Measurements from ENCODE around the gene PRKCE.

Gene PRKCE

GRCh38 chr2:45729753-45730512, 78.5 kb downstream of the PRKCE start:
- no peak for DNase-seq

GRCh38 chr2:45731141-45731540, 79.7 kb downstream of the PRKCE start:
- no peak for DNase-seq

GRCh38 chr2:45732436-45732835, 81.0 kb downstream of the PRKCE start:
- no peak for DNase-seq

- no peak for DNase-seq
These were observed 81.5 kb downstream of the PRKCE start for GRCh38 chr2:45732946-45733345.

- no peak for DNase-seq
These were observed 82.9 kb downstream of the PRKCE start for GRCh38 chr2:45734336-45734735.

GRCh38 chr2:45734952-45735351, 83.5 kb downstream of the PRKCE start:
- no peak for DNase-seq

- no peak for DNase-seq
These were observed 85.6 kb downstream of the PRKCE start for GRCh38 chr2:45736757-45737704.

GRCh38 chr2:45739796-45740485, 88.5 kb downstream of the PRKCE start:
- DNase-seq = no peak

GRCh38 chr2:45741161-45741850, 89.8 kb downstream of the PRKCE start:
- DNase-seq = no peak

- no peak for DNase-seq
These were observed 92.3 kb downstream of the PRKCE start for GRCh38 chr2:45743531-45744396.

- DNase-seq = no peak
These were observed 93.8 kb downstream of the PRKCE start for GRCh38 chr2:45745231-45745630.

GRCh38 chr2:45746888-45747287, 95.4 kb downstream of the PRKCE start:
- DNase-seq = no peak

- DNase-seq = no peak
These were observed 95.9 kb downstream of the PRKCE start for GRCh38 chr2:45747363-45747762.

GRCh38 chr2:45748239-45748638, 96.8 kb downstream of the PRKCE start:
- no peak for DNase-seq

- no peak for DNase-seq
These were observed 98.5 kb downstream of the PRKCE start for GRCh38 chr2:45750001-45750400.

GRCh38 chr2:45750484-45750883, 99.0 kb downstream of the PRKCE start:
- no peak for DNase-seq

- no peak for DNase-seq
These were observed 101.9 kb downstream of the PRKCE start for GRCh38 chr2:45753381-45753780.

- no peak for DNase-seq
These were observed 102.9 kb downstream of the PRKCE start for GRCh38 chr2:45754131-45755010.

GRCh38 chr2:45755585-45756335, 104.3 kb downstream of the PRKCE start:
- DNase-seq = no peak

- DNase-seq = no peak
These were observed 106.5 kb downstream of the PRKCE start for GRCh38 chr2:45758018-45758417.
